Stimulated activated naive B cell treated with anti-CD40 and anti-IgM and Interleukin-4, amounts not matched to agents 10 μg/mL and 1 μg/mL and 100 μg/mL, for 72 hours (primary cell): ENCODE results near the gene CSMD2.

Source experiments
- ATAC-seq, 2 donors: fragments of 150-1000 bp; cut with Tn5 transposase; replicated peaks; 2 replicates each; pipeline ENCODE4 v1.10.0; 2021; ENCODE audit warnings: moderate library complexity in 1 of 2
- DNase-seq: peaks from one replicate; pipeline ENCODE4 v3.0.0; 2021
- H3K27ac Mint-ChIP-seq: one replicate; pipeline ENCODE4 v1.8.0; 2022; ENCODE audit warnings: mild to moderate bottlenecking, mixed read lengths
- H3K27me3 Mint-ChIP-seq, 2 donors: one replicate each; pipeline ENCODE4 v1.8.0; 2022; ENCODE audit warnings: mixed read lengths in 2 of 2
- H3K36me3 Mint-ChIP-seq, 2 donors: one replicate each; pipeline ENCODE4 v1.8.0; 2022; ENCODE audit warnings: mixed read lengths in 2 of 2, mild to moderate bottlenecking in 1 of 2
- H3K4me1 Mint-ChIP-seq, 2 donors: one replicate each; pipeline ENCODE4 v1.8.0; 2022; ENCODE audit warnings: mixed read lengths in 2 of 2, mild to moderate bottlenecking in 1 of 2
- H3K4me3 Mint-ChIP-seq, 2 donors: one replicate each; pipeline ENCODE4 v1.8.0; 2022; ENCODE audit warnings: mild to moderate bottlenecking in 2 of 2, mixed read lengths in 2 of 2, moderate library complexity in 1 of 2
- H3K9me3 Mint-ChIP-seq, 2 donors: one replicate each; pipeline ENCODE4 v1.8.0; 2022; ENCODE audit warnings: mixed read lengths in 2 of 2, mild to moderate bottlenecking in 1 of 2

The CSMD2 gene

GRCh38 chr1:34002810-34003209 is 162.2 kb downstream of the CSMD2 start:
- no peaks in the 10 kb centered on the region for H3K36me3 Mint-ChIP-seq
- H3K27me3 Mint-ChIP-seq = peaks cover 0 to 12% of the 10 kb centered on the region in 2 donors
- no peaks in the 10 kb centered on the region for H3K9me3 Mint-ChIP-seq
- ATAC-seq (no peak), DNase-seq (no peak)
- no peak overlapping the region for H3K27ac Mint-ChIP-seq
- no peaks in the 10 kb centered on the region for H3K4me1 Mint-ChIP-seq
- H3K4me3 Mint-ChIP-seq = no peak overlapping the region

GRCh38 chr1:33997127-33998036 is 167.6 kb downstream of the CSMD2 start:
- Mint-ChIP-seq H3K27ac (no peak overlapping the region), H3K27me3 (peaks cover 4 to 7% of the 10 kb centered on the region in 2 donors), H3K4me3 (no peak overlapping the region), H3K4me1 (no peaks in the 10 kb centered on the region), H3K9me3 (no peaks in the 10 kb centered on the region), H3K36me3 (no peaks in the 10 kb centered on the region)
- ATAC-seq = no peak
- DNase-seq = no peak

GRCh38 chr1:33996281-33996680 is 168.7 kb downstream of the CSMD2 start:
- Mint-ChIP-seq H3K36me3 (no peaks in the 10 kb centered on the region), H3K27me3 (peaks cover 4 to 7% of the 10 kb centered on the region in 2 donors), H3K27ac (no peak overlapping the region), H3K4me1 (no peaks in the 10 kb centered on the region), H3K9me3 (no peaks in the 10 kb centered on the region), H3K4me3 (no peak overlapping the region)
- ATAC-seq (no peak), DNase-seq (no peak)

- H3K27ac Mint-ChIP-seq = no peak overlapping the region
- no peaks in the 10 kb centered on the region for H3K9me3 Mint-ChIP-seq
- peaks cover 0 to 4% of the 10 kb centered on the region in 2 donors for H3K27me3 Mint-ChIP-seq
- H3K4me3 Mint-ChIP-seq = no peak overlapping the region
- H3K36me3 Mint-ChIP-seq = no peaks in the 10 kb centered on the region
- no peaks in the 10 kb centered on the region for H3K4me1 Mint-ChIP-seq
- ATAC-seq = no peak
- no peak for DNase-seq
These were observed 171.7 kb downstream of the CSMD2 start for GRCh38 chr1:33993301-33993700.

GRCh38 chr1:33990281-33990680 is 174.7 kb downstream of the CSMD2 start:
- no peaks in the 10 kb centered on the region for H3K36me3 Mint-ChIP-seq
- no peaks in the 10 kb centered on the region for H3K9me3 Mint-ChIP-seq
- ATAC-seq (no peak), DNase-seq (no peak)
- H3K27me3 Mint-ChIP-seq = peaks cover 5 to 8% of the 10 kb centered on the region in 2 donors
- no peak overlapping the region for H3K4me3 Mint-ChIP-seq
- no peak overlapping the region for H3K27ac Mint-ChIP-seq
- no peaks in the 10 kb centered on the region for H3K4me1 Mint-ChIP-seq

GRCh38 chr1:33988161-33988560 is 176.9 kb downstream of the CSMD2 start:
- Mint-ChIP-seq H3K4me3 (no peak overlapping the region), H3K9me3 (no peaks in the 10 kb centered on the region), H3K27me3 (peaks cover 5 to 8% of the 10 kb centered on the region in 2 donors), H3K27ac (no peak overlapping the region), H3K36me3 (no peaks in the 10 kb centered on the region), H3K4me1 (no peaks in the 10 kb centered on the region)
- DNase-seq (no peak), ATAC-seq (no peak)

- ATAC-seq (no peak), DNase-seq (no peak)
- H3K9me3 Mint-ChIP-seq = no peaks in the 10 kb centered on the region
- H3K36me3 Mint-ChIP-seq = no peaks in the 10 kb centered on the region
- peaks cover 11 to 20% of the 10 kb centered on the region in 2 donors for H3K27me3 Mint-ChIP-seq
- no peak overlapping the region for H3K27ac Mint-ChIP-seq
- H3K4me3 Mint-ChIP-seq = no peak overlapping the region
- no peaks in the 10 kb centered on the region for H3K4me1 Mint-ChIP-seq
These were observed 178.5 kb downstream of the CSMD2 start for GRCh38 chr1:33986390-33987095.

GRCh38 chr1:33985656-33986055 is 179.4 kb downstream of the CSMD2 start:
- no peaks in the 10 kb centered on the region for H3K9me3 Mint-ChIP-seq
- ATAC-seq = no peak

GRCh38 chr1:33984906-33985565 is 180.0 kb downstream of the CSMD2 start:
- H3K4me3 Mint-ChIP-seq = no peak overlapping the region
- H3K9me3 Mint-ChIP-seq = no peaks in the 10 kb centered on the region
- H3K4me1 Mint-ChIP-seq = no peaks in the 10 kb centered on the region
- ATAC-seq = no peak
- peaks cover 16 to 22% of the 10 kb centered on the region in 2 donors for H3K27me3 Mint-ChIP-seq
- no peak overlapping the region for H3K27ac Mint-ChIP-seq
- H3K36me3 Mint-ChIP-seq = no peaks in the 10 kb centered on the region
- no peak for DNase-seq

More at GRCh38 chr1:33985656-33986055, 179.4 kb downstream of the CSMD2 start:
- Mint-ChIP-seq H3K4me1 (no peaks in the 10 kb centered on the region), H3K36me3 (no peaks in the 10 kb centered on the region), H3K27ac (no peak overlapping the region), H3K4me3 (no peak overlapping the region), H3K27me3 (peaks cover 16 to 22% of the 10 kb centered on the region in 2 donors)
- DNase-seq = no peak

GRCh38 chr1:33982419-33982818 is 182.6 kb downstream of the CSMD2 start:
- H3K4me1 Mint-ChIP-seq = no peaks in the 10 kb centered on the region
- no peaks in the 10 kb centered on the region for H3K36me3 Mint-ChIP-seq
- H3K9me3 Mint-ChIP-seq = no peaks in the 10 kb centered on the region

GRCh38 chr1:33979341-33979740 is 185.7 kb downstream of the CSMD2 start:
- H3K9me3 Mint-ChIP-seq = no peaks in the 10 kb centered on the region
- ATAC-seq = no peak
- DNase-seq = no peak
- H3K27ac Mint-ChIP-seq = no peak overlapping the region
- no peaks in the 10 kb centered on the region for H3K4me1 Mint-ChIP-seq
- no peak overlapping the region for H3K4me3 Mint-ChIP-seq
- no peaks in the 10 kb centered on the region for H3K36me3 Mint-ChIP-seq
- H3K27me3 Mint-ChIP-seq = peaks cover 16 to 21% of the 10 kb centered on the region in 2 donors

More at GRCh38 chr1:33982419-33982818, 182.6 kb downstream of the CSMD2 start:
- DNase-seq = no peak
- Mint-ChIP-seq H3K27me3 (peaks cover 16 to 20% of the 10 kb centered on the region in 2 donors), H3K27ac (no peak overlapping the region), H3K4me3 (no peak overlapping the region)
- no peak for ATAC-seq

- peaks cover 5 to 7% of the 10 kb centered on the region in 2 donors for H3K27me3 Mint-ChIP-seq
- no peaks in the 10 kb centered on the region for H3K9me3 Mint-ChIP-seq
- H3K27ac Mint-ChIP-seq = no peak overlapping the region
- ATAC-seq (no peak), DNase-seq (no peak)
- H3K4me3 Mint-ChIP-seq = no peak overlapping the region
- H3K36me3 Mint-ChIP-seq = no peaks in the 10 kb centered on the region
- H3K4me1 Mint-ChIP-seq = no peaks in the 10 kb centered on the region
These were observed 189.1 kb downstream of the CSMD2 start for GRCh38 chr1:33975961-33976360.

- Mint-ChIP-seq H3K36me3 (no peaks in the 10 kb centered on the region), H3K4me1 (no peaks in the 10 kb centered on the region), H3K27me3 (peaks cover 7 to 9% of the 10 kb centered on the region in 2 donors), H3K4me3 (no peak overlapping the region), H3K27ac (no peak overlapping the region), H3K9me3 (no peaks in the 10 kb centered on the region)
- DNase-seq = no peak
- ATAC-seq = no peak
These were observed 191.1 kb downstream of the CSMD2 start for GRCh38 chr1:33973799-33974545.
